NT2/D1 (cell line): ENCODE results near the gene ENC1.
A peak's percentile ranks its signal among the peaks of the same experiment; 100 is the strongest.

Source experiments
- DNase-seq: peaks from one replicate; pipeline ENCODE4 v3.0.0-alpha.2; 2011; ENCODE audit warnings: low read depth, low spot score
- H3K27me3 ChIP-seq: 2 replicates; pipeline ENCODE4 v1.6.0; 2011; ENCODE audit warnings: mild to moderate bottlenecking; ENCODE audit not compliant: insufficient read length, insufficient read depth
- H3K36me3 ChIP-seq: 2 replicates; pipeline ENCODE4 v1.6.1; 2011; ENCODE audit warnings: mild to moderate bottlenecking, low read length, mixed read lengths; ENCODE audit not compliant: insufficient read depth, insufficient read length
- H3K4me1 ChIP-seq: 2 replicates; pipeline ENCODE4 v1.5.1; 2011; ENCODE audit not compliant: insufficient read depth, insufficient read length
- H3K4me3 ChIP-seq: 2 replicates; pipeline ENCODE4 v1.5.1; 2011; ENCODE audit warnings: low read depth; ENCODE audit not compliant: insufficient read length
- H3K9ac ChIP-seq: 2 replicates; pipeline ENCODE4 v1.6.0; 2011; ENCODE audit warnings: low read depth; ENCODE audit not compliant: insufficient read length
- H3K9me3 ChIP-seq: 2 replicates; pipeline ENCODE4 v1.5.1; 2011; ENCODE audit warnings: mild to moderate bottlenecking, low read length; ENCODE audit not compliant: insufficient read depth
- SUZ12 ChIP-seq: IDR thresholded peaks from 2 replicates; pipeline ENCODE4 v1.6.1; 2011; ENCODE audit not compliant: insufficient read length, insufficient read depth; ENCODE audit errors: extremely low read depth
- YY1 ChIP-seq: IDR thresholded peaks from 2 replicates; pipeline ENCODE4 v1.6.1; 2011; ENCODE audit not compliant: insufficient read length, insufficient read depth
- ZNF274 ChIP-seq: IDR thresholded peaks from 2 replicates; pipeline ENCODE4 v1.6.1; 2011; ENCODE audit warnings: mild to moderate bottlenecking, low read depth, low read length

ENC1 gene

DNA sequence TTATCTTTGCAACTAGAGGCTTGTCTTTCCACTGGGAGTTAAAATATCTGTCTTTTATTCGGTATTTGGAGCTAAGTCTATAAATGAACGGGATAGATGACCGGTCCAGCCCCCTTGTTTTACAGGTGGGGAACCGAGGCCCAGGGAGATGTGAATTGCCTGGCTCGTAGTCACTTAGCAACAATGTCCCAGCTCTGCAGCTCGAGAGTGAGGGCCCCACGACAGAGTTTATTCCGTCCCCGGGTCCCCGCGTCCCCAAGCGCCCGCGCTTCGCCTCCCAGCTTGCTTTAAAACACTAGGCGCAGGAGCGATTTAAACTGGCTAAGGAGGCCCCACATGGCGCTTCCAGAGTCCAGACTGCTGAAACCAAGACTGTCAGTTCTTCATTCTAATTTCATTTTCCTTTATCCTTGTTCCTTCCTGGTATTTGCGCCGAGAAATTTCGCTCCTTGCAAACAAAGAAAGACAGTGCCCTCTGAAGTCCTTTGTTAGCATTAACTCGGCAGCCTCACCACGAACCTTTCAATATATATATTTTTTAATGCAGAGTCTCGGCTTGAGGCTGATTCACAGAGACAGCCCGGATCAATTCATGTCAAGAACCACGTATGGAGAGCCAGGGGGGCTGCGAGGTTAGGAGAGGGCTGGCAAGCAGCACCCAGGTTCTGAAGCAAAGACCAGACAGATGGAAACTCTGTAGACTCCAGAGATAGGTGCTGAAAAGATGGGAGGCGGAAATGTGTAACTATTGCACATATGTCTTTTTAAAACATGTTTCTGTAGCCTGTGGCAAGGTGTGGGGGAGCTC lies 1.4 kb upstream of the ENC1 start:
- Histone ChIP-seq H3K4me3 (peak overlapping the region; percentile 97), H3K9ac (peak overlapping the region; percentile 80), H3K4me1 (no peaks in the 10 kb centered on the region), H3K27me3 (peaks cover 6% of the 10 kb centered on the region), H3K9me3 (no peaks in the 10 kb centered on the region), H3K36me3 (peaks cover 30% of the 10 kb centered on the region)
- TF ChIP-seq SUZ12, result no peak
- TF ChIP-seq YY1, result no peak
- no peak for TF ChIP-seq ZNF274
- no peak for DNase-seq

DNA sequence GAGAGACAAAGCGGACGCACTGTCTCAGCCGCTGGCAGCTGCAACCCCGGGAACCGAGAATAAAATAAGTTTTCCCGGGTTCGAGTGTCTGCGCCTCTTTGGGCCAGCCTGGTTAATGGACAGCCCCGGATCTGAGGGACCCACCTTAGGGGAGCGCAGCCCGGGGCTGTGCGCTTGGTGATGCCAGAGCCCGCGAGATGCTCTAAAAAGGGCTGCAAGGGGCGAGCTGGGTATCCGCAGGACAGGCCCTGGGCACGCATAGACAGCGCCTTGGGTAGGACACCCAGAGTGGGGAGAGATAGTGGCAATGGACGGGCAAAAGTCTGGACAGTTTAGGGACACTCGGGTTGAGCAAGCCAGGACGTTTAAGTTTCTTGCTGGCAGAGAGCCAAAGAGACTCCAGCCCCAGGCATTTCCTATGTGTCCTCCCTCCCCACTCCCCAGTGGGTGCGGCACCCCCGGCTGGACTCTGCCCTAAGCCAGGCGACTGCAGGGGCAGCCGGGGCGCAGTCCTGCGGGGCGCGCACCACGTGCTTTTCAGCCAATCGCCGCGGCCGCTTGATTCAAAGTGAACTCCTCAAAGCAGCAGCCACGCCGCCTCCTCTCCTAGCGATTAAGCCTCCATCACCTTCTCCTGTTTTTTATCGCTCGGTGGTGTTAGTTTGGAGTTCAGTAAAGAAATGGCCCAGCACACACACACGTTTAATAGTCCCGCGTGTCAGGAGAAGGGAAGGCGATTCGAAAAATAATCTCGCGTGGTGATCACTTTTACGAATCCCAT lies 616 bp upstream of the ENC1 start:
- Histone ChIP-seq H3K36me3 (peaks cover 38% of the 10 kb centered on the region), H3K4me1 (no peaks in the 10 kb centered on the region), H3K9me3 (no peaks in the 10 kb centered on the region), H3K9ac (peak overlapping the region; percentile 80), H3K27me3 (peaks cover 6% of the 10 kb centered on the region), H3K4me3 (peak overlapping the region; percentile 97)
- TF ChIP-seq SUZ12, result no peak
- TF ChIP-seq ZNF274, result no peak
- no peak for TF ChIP-seq YY1
- peak; percentile 39 for DNase-seq

DNA sequence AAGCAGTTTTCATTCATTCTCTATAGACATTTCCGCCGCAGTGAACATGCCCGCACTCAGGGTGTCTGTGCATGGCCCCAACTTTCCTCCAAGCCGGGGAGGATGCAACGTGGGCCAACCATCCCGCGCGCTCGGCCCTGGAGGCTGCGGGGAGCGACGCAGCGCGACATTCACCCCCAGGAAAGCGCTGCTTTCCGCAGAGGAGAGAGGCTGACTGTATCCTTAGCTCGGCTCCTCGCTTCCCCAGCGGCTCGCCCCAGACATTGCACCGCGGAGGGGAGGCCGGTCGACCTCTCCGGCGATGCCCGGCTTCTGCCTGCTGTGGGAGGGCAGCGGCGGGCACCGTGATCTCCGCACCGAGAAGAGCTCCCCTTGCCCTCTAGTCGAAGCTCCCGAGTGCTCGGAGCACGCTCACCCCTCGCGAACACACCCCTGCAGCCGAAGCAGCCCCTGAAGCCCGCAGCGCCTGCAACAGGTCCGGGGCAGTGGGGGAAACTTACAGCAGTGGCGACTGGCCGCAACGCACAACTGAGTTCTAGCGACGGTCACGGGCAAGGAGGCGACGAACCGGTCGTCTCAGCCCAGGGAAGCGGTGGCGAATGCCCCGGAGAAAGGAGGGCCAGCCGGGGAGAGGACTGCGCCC lies 600 bp downstream of the ENC1 start:
- TF ChIP-seq ZNF274, result no peak
- TF ChIP-seq SUZ12, result no peak
- TF ChIP-seq YY1, result no peak
- peaks cover 50% of the 10 kb centered on the region for H3K36me3 ChIP-seq
- peaks cover 6% of the 10 kb centered on the region for H3K27me3 ChIP-seq
- H3K4me1 ChIP-seq, result no peaks in the 10 kb centered on the region
- no peaks in the 10 kb centered on the region for H3K9me3 ChIP-seq
- H3K4me3 ChIP-seq, result peak overlapping the region; percentile 97
- peak overlapping the region; percentile 97 for H3K9ac ChIP-seq
- no peak for DNase-seq

DNA sequence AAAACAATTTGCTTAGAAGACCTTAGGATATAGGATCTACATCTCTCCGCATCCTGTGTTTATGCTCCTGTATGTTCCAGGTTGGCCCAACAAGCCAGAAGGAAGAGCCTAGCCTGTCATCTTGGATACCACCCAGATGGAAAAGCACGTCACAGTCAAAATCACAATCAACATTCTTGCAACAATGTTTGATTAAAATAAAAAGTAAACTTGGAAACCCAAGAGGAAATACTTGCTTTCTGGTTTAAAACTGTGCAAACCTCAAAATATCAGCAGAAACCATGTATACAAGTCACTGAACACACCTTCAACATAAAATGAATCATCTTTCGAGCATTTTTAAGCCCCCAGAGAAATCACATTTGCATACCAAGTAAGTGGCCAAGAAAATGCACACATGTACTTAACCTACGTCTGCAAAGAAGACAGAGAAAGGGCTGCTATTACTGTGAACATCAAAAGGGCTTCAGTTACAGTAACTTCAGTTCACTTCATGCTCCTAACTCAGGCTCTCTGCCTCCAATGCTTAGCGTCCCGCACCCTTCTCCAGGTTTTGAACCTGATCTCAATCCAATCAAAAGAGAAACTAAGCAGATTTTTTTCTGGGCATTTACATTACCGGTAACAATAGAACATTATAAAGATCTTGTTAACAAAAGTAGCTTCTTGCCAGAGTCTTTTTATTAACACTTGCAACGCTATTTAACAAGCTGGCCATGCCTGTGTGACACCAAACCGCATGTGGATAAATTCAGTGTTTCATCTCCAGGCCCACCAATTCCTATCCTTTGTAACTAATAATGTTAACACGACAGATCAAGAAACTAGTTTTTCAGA lies 1.3 kb downstream of the ENC1 start:
- Histone ChIP-seq H3K9ac (peak overlapping the region; percentile 97), H3K36me3 (peaks cover 57% of the 10 kb centered on the region), H3K4me1 (no peaks in the 10 kb centered on the region), H3K27me3 (peaks cover 6% of the 10 kb centered on the region), H3K9me3 (no peaks in the 10 kb centered on the region), H3K4me3 (peak overlapping the region; percentile 97)
- TF ChIP-seq SUZ12 (no peak), YY1 (no peak), ZNF274 (no peak)
- DNase-seq, result no peak

DNA sequence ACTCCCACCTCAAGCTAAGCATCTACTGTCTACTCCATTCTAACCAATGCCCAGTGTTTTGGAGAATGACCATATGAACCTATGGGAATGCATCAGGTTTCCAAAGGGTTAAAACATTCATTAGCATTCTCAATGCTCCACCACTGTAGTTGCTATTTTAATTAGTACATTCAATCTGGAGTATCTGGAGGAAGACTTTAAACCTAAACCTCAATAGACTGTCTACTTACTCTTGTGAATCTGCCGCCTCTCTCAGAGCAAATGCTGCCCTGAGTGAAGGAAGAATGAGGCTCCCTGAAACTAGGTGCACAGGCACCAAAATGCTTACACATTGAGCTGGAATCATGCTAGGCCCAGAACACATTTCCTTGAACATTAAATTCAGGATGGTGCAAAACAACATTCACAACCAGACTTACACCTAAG lies 2.0 kb downstream of the ENC1 start:
- Histone ChIP-seq H3K36me3 (peaks cover 62% of the 10 kb centered on the region), H3K4me1 (no peaks in the 10 kb centered on the region), H3K4me3 (peak overlapping the region; percentile 97), H3K9me3 (no peaks in the 10 kb centered on the region), H3K9ac (no peak overlapping the region), H3K27me3 (peaks cover 6% of the 10 kb centered on the region)
- DNase-seq, result no peak
- TF ChIP-seq ZNF274 (no peak), SUZ12 (no peak), YY1 (no peak)

DNA sequence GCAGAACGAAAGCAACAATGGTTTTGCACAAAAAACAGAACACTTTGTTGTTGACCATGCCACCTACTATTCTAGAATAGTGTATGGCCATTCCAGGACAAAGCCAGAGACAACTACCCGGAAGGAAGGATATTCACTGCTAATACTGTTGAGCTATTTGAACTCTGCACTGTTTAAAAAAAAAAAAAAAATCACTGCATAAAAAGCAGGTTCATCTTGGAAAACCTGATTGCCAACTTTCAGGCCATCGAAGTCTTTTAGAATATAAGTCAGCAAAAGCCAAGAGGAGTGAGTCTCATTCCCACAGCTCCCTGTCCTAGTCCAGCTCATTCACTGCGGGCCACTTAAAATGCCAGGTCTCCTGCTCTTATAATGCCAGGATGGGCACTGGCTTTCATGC lies 4.0 kb downstream of the ENC1 start:
- no peaks in the 10 kb centered on the region for H3K27me3 ChIP-seq
- TF ChIP-seq YY1 (no peak), SUZ12 (no peak)
- no peak overlapping the region for H3K4me3 ChIP-seq
- H3K9me3 ChIP-seq, result no peaks in the 10 kb centered on the region
- H3K9ac ChIP-seq, result no peak overlapping the region
- H3K36me3 ChIP-seq, result peaks cover 82% of the 10 kb centered on the region
- DNase-seq, result no peak
- H3K4me1 ChIP-seq, result no peaks in the 10 kb centered on the region
